Esophagus muscularis mucosa (tissue), 4 donors: Measurements from ENCODE around the gene FAM229A. TPM values are rescaled to one million over a fixed set of nuclear protein-coding genes. Genes with fewer than 3 reads are reported as not detected.
A peak's percentile ranks its signal among the peaks of the same experiment; 100 is the strongest.
"Not testable (repeated sequence)": the region's sequence is repeated elsewhere in the genome, so short reads cannot be mapped to it uniquely, and the experiment has no call there.

Experiments
- DNase-seq: peaks from one replicate; pipeline ENCODE4 v3.0.0-alpha.2; 2017; ENCODE audit errors: extremely low spot score
- H3K27ac ChIP-seq, 4 donors: fragments of 200-600 bp; sonication (generic); replicated peaks in 1 of 4; 1 replicate in 3 of 4; 2 replicates in 1 of 4; pipeline ENCODE4 v1.5.1; 2016 to 2019; ENCODE audit warnings: mild to moderate bottlenecking in 1 of 4
- H3K27me3 ChIP-seq, 4 donors: fragments of 200-600 bp; sonication (generic); one replicate each; pipeline versions ENCODE4 v1.5.1 to v1.6.0; 2016 to 2019
- H3K36me3 ChIP-seq, 4 donors: fragments of 200-600 bp; sonication (generic); one replicate each; pipeline ENCODE4 v1.5.1; 2016 to 2019
- H3K4me1 ChIP-seq, 4 donors: fragments of 200-600 bp; sonication (generic); one replicate each; pipeline ENCODE4 v1.5.1; 2016 to 2019
- H3K4me3 ChIP-seq, 4 donors: fragments of 200-600 bp; sonication (generic); 1 replicate in 2 of 4; 2 replicates in 2 of 4; pipeline ENCODE4 v1.5.1; 2016 to 2019; ENCODE audit warnings: mild to moderate bottlenecking in 4 of 4, moderate library complexity in 1 of 4
- H3K9me3 ChIP-seq, 4 donors: fragments of 200-600 bp; sonication (generic); 1 replicate in 3 of 4; 2 replicates in 1 of 4; pipeline ENCODE4 v1.5.1; 2016 to 2019
- CTCF ChIP-seq, 3 experiments: fragments of 200-600 bp in 2 of 3; fragments of 450-650 bp in 1 of 3; sonication (generic) in 2 of 3; IDR thresholded peaks; one replicate each; pipeline ENCODE4 v1.5.1; 2017 to 2019; ENCODE audit warnings: antibody characterized with exemption in 3 of 3, mild to moderate bottlenecking in 2 of 3, moderate library complexity in 1 of 3
- EP300 ChIP-seq: sonication (generic); formaldehyde crosslinking; IDR thresholded peaks from one replicate; pipeline ENCODE4 v1.6.1; 2017; ENCODE audit warnings: antibody characterized with exemption
- POLR2A ChIP-seq: fragments of 450-650 bp; IDR thresholded peaks from one replicate; pipeline ENCODE4 v1.6.1; 2017; ENCODE audit warnings: antibody characterized with exemption, moderate library complexity, mild to moderate bottlenecking, low read depth
- POLR2AphosphoS5 ChIP-seq, 2 donors: sonication (generic); formaldehyde crosslinking; IDR thresholded peaks; one replicate each; pipeline ENCODE4 v1.6.1; 2017; ENCODE audit warnings: antibody characterized with exemption in 2 of 2
- WGBS: methylation state at CpG from one replicate; pipeline ENCODE4 v1.1.5; 2018; 5-methylcytosine and 5-hydroxymethylcytosine counted together
- intact Hi-C: fragments of 100-400 bp; cut with DNase I; formaldehyde crosslinking; loops from one replicate; pipeline ENCODE4 v1.15.1; 2023
- total RNA-seq, 4 donors: library from RNA; depleted of rRNA; stranded (reverse); fragments of >200 nt; gene quantifications; one replicate each; pipeline versions ENCODE4 v1.1.0 to v1.2.1, GENCODE V29; 2016

FAM229A gene
- total RNA-seq, 4 donors from 2014 or later: 1.3 to 8.7 (median 4.9) TPM

- Histone ChIP-seq H3K4me3 (no peak overlapping the region), H3K27ac (no peak overlapping the region), H3K27me3 (no peaks in the 10 kb centered on the region), H3K4me1 (peaks cover 24 to 39% (median 35%) of the 10 kb centered on the region in 4 donors), H3K9me3 (no peaks in the 10 kb centered on the region), H3K36me3 (peaks cover 0 to 9% (median 0%) of the 10 kb centered on the region in 4 donors)
- 69% methylated on average over 6 of the region's 6 CpGs for WGBS
- intact Hi-C loops: no loop called here
- no peak for DNase-seq
- no peak for TF ChIP-seq POLR2A
- TF ChIP-seq CTCF (IDR thresholded peaks at IDR 0.05): no peak
- TF ChIP-seq POLR2AphosphoS5 (IDR thresholded peaks at IDR 0.05): no peak
- TF ChIP-seq EP300: no peak
Observed at GRCh38 chr1:32357614-32358013, 4.7 kb downstream of the FAM229A start.

- Histone ChIP-seq H3K27ac (no peak overlapping the region), H3K4me1 (peaks cover 23 to 35% (median 34%) of the 10 kb centered on the region in 4 donors), H3K4me3 (no peak overlapping the region), H3K9me3 (no peaks in the 10 kb centered on the region), H3K27me3 (no peaks in the 10 kb centered on the region), H3K36me3 (peaks cover 0 to 9% (median 0%) of the 10 kb centered on the region in 4 donors)
- WGBS: 100% methylated on average over 1 of the region's 1 CpG
- no peak for TF ChIP-seq CTCF (IDR thresholded peaks at IDR 0.05)
- no peak for TF ChIP-seq POLR2AphosphoS5 (IDR thresholded peaks at IDR 0.05)
- TF ChIP-seq POLR2A: no peak
- no peak for TF ChIP-seq EP300
- DNase-seq: no peak
- intact Hi-C loops: no loop called here
Observed at GRCh38 chr1:32356478-32356877, 5.8 kb downstream of the FAM229A start.

- H3K27ac ChIP-seq, DNase-seq, H3K27me3 ChIP-seq, H3K36me3 ChIP-seq, H3K4me3 ChIP-seq, H3K9me3 ChIP-seq, intact Hi-C loops: not testable (repeated sequence)
- WGBS: 93% methylated on average over 6 of the region's 6 CpGs
- peaks cover 22 to 36% (median 34%) of the 10 kb centered on the region in 4 donors for H3K4me1 ChIP-seq
Observed at GRCh38 chr1:32355778-32356177, 6.5 kb downstream of the FAM229A start.

- no peak overlapping the region for H3K4me3 ChIP-seq
- intact Hi-C loops: no loop called here
- H3K4me1 ChIP-seq: peaks cover 32 to 52% (median 48%) of the 10 kb centered on the region in 4 donors
- no peaks in the 10 kb centered on the region for H3K27me3 ChIP-seq
- H3K27ac ChIP-seq: peak overlapping the region; percentile 16 to 97 (median 70)
- 42% methylated on average over 2 of the region's 2 CpGs for WGBS
- no peak for TF ChIP-seq CTCF (IDR thresholded peaks at IDR 0.05)
- TF ChIP-seq POLR2AphosphoS5 (IDR thresholded peaks at IDR 0.05): peak in 1 of 2 donors; percentile 42
- no peaks in the 10 kb centered on the region for H3K9me3 ChIP-seq
- DNase-seq: no peak
- H3K36me3 ChIP-seq: peaks cover 0 to 9% (median 0%) of the 10 kb centered on the region in 4 donors
Observed at GRCh38 chr1:32353886-32354570, 8.3 kb downstream of the FAM229A start.

- Histone ChIP-seq H3K4me3 (no peak overlapping the region), H3K9me3 (no peaks in the 10 kb centered on the region), H3K4me1 (peaks cover 37 to 55% (median 51%) of the 10 kb centered on the region in 4 donors), H3K36me3 (peaks cover 0 to 9% (median 0%) of the 10 kb centered on the region in 4 donors), H3K27ac (peak overlapping the region; percentile 16 to 97 (median 70)), H3K27me3 (no peaks in the 10 kb centered on the region)
- DNase-seq: no peak
- intact Hi-C loops: no loop called here
- TF ChIP-seq POLR2A: no peak
- no peak for TF ChIP-seq POLR2AphosphoS5 (IDR thresholded peaks at IDR 0.05)
- TF ChIP-seq EP300: no peak
- TF ChIP-seq CTCF (IDR thresholded peaks at IDR 0.05): no peak
- 68% methylated on average over 2 of the region's 2 CpGs for WGBS
Observed at GRCh38 chr1:32353431-32353830, 8.9 kb downstream of the FAM229A start.
